GM21619 (cell line): ENCODE data around the gene STEAP2.
A peak's percentile ranks its signal among the peaks of the same experiment; 100 is the strongest.

Experiments used
- ATAC-seq: cut with Tn5 transposase; IDR thresholded peaks from one replicate; pipeline ENCODE4 v1.9.1; 2021; ENCODE audit not compliant: unreplicated experiment

STEAP2 gene

GRCh38 chr7:90192876-90193750 lies 18.4 kb upstream of the STEAP2 start:
- no peak for ATAC-seq

GRCh38 chr7:90194911-90195809 lies 16.4 kb upstream of the STEAP2 start:
- no peak for ATAC-seq

GRCh38 chr7:90201500-90202195 lies 9.9 kb upstream of the STEAP2 start:
- no peak for ATAC-seq

GRCh38 chr7:90207956-90208355 lies 3.6 kb upstream of the STEAP2 start:
- ATAC-seq, result no peak

- ATAC-seq, result no peak
These were observed 1.8 kb upstream of the STEAP2 start for GRCh38 chr7:90209776-90210175.

- ATAC-seq, result no peak
These were observed 1.1 kb upstream of the STEAP2 start for GRCh38 chr7:90210475-90210874.

GRCh38 chr7:90210981-90211380 lies 559 bp upstream of the STEAP2 start:
- peak; percentile 25 for ATAC-seq

GRCh38 chr7:90212149-90212495 lies 582 bp downstream of the STEAP2 start:
- no peak for ATAC-seq

- no peak for ATAC-seq
These were observed 2.0 kb downstream of the STEAP2 start for GRCh38 chr7:90213521-90213920.

- ATAC-seq, result no peak
These were observed 4.6 kb downstream of the STEAP2 start for GRCh38 chr7:90216080-90216674.

- ATAC-seq, result no peak
These were observed 5.2 kb downstream of the STEAP2 start for GRCh38 chr7:90216771-90217170.

GRCh38 chr7:90222390-90222789 lies 10.8 kb downstream of the STEAP2 start:
- no peak for ATAC-seq

GRCh38 chr7:90222811-90223725 lies 11.5 kb downstream of the STEAP2 start:
- no peak for ATAC-seq

GRCh38 chr7:90224195-90224594 lies 12.7 kb downstream of the STEAP2 start:
- no peak for ATAC-seq

- no peak for ATAC-seq
These were observed 13.6 kb downstream of the STEAP2 start for GRCh38 chr7:90225181-90225580.

- ATAC-seq, result no peak
These were observed 14.1 kb downstream of the STEAP2 start for GRCh38 chr7:90225601-90226000.

GRCh38 chr7:90227259-90227658 lies 15.7 kb downstream of the STEAP2 start:
- ATAC-seq, result no peak

GRCh38 chr7:90229682-90230081 lies 18.1 kb downstream of the STEAP2 start:
- ATAC-seq, result no peak

GRCh38 chr7:90230834-90231233 lies 19.3 kb downstream of the STEAP2 start:
- no peak for ATAC-seq

GRCh38 chr7:90231304-90231703 lies 19.8 kb downstream of the STEAP2 start:
- no peak for ATAC-seq
